AG04449 (cell line): ENCODE results near the gene PSMD9.

ENCODE experiments used
- CTCF ChIA-PET: fragments of 350-600 bp; formaldehyde crosslinking; extraction: SDS; loops from one replicate; lab custom pipeline; 2021; ENCODE audit warnings: antibody characterized with exemption; lab: Yijun Ruan, JAX
- POLR2A ChIA-PET: fragments of 400-600, 350-600 bp; formaldehyde crosslinking; extraction: SDS; loops from one replicate; lab custom pipeline; 2020; ENCODE audit warnings: antibody characterized with exemption, inconsistent platforms; lab: Yijun Ruan, JAX
- DNase-seq: peaks from one replicate; pipeline ENCODE4 v3.0.0-alpha.2; 2010; ENCODE audit warnings: low read depth, low spot score
- H3K4me3 ChIP-seq: 2 replicates; pipeline ENCODE4 v1.5.1; 2011; ENCODE audit warnings: low read depth, mild to moderate bottlenecking, control low read depth, low read length
- TF ChIP-seq, protein P1 (sequence below): IDR thresholded peaks from one replicate; pipeline ENCODE4 v1.5.1; 2011; ENCODE audit warnings: mild to moderate bottlenecking, moderate library complexity, low read length, control low read depth, inconsistent platforms; ENCODE audit not compliant: insufficient read depth; ENCODE audit errors: missing control alignments

The PSMD9 gene

DNA sequence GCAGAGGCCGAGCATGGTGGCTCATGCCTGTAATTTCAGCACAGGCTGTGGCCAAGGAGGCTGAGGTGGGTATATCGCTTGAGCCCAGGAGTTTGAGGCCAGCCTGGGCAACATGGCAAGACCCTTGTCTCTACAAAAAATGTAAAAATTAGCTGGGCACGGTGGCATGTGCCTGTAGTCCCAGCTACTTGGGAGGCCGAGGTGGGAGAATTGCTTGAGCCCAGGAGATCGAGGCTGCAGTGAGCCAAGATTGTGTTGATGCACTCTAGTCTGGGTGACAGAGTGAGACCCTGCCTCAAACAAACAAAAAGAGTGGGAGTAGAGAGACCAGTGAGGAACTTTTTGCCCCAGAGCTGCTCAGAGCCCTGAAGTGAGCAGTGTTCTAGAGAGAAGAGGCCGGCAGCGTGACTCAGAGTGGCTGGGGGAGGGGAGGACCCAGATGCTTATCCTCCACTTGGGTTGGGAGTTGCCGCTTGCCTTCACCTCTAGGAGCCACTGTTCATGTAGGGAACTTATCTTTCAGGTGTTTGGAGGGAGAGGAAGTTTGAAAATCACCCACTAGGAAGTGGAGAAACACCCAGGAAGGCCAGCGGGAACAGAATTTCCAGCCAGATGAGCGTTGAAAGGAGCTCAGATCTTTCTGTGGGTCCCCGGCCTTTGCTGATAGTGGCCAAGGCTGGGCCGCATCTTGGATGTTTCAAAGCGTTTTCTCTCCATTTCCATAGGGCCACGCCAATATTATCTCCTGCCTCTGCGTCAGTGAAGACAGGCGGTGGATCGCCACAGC is 45.1 kb downstream of the PSMD9 start:
- TF ChIP-seq, protein P1, sequence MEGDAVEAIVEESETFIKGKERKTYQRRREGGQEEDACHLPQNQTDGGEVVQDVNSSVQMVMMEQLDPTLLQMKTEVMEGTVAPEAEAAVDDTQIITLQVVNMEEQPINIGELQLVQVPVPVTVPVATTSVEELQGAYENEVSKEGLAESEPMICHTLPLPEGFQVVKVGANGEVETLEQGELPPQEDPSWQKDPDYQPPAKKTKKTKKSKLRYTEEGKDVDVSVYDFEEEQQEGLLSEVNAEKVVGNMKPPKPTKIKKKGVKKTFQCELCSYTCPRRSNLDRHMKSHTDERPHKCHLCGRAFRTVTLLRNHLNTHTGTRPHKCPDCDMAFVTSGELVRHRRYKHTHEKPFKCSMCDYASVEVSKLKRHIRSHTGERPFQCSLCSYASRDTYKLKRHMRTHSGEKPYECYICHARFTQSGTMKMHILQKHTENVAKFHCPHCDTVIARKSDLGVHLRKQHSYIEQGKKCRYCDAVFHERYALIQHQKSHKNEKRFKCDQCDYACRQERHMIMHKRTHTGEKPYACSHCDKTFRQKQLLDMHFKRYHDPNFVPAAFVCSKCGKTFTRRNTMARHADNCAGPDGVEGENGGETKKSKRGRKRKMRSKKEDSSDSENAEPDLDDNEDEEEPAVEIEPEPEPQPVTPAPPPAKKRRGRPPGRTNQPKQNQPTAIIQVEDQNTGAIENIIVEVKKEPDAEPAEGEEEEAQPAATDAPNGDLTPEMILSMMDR = no peak
- ChIA-PET POLR2A (no interaction called here), CTCF (interaction anchor here (0.6 to 1.6 kb wide), 4 partner anchors 13 to 19 kb away, joined by 3 to 7 read pairs (median 3); no protein-coding TSS in a partner anchor)
- no peak for DNase-seq
- H3K4me3 ChIP-seq = no peak overlapping the region

DNA sequence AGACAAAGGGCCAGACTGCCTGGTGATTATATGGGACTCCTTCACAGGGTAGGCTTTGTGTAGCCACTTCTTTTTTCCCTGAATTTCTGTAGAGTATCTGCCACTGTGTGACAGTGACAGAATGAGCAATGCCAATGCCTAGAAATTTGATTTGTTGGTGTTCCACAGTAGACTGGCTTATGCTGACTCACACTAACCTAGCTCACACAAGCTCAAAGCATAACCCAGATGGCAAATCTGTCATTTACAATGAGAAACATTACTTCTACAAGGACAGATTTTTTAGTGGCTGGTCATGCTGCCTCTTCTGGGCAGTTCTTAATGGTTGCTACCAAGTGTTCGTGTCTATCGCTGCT is 45.7 kb downstream of the PSMD9 start:
- TF ChIP-seq, protein P1 = no peak
- DNase-seq = no peak
- H3K4me3 ChIP-seq = no peak overlapping the region
- CTCF ChIA-PET = interaction anchor here (0.6 to 1.6 kb wide), 4 partner anchors 12 to 18 kb away, joined by 3 to 7 read pairs (median 3); no protein-coding TSS in a partner anchor
- POLR2A ChIA-PET = no interaction called here

DNA sequence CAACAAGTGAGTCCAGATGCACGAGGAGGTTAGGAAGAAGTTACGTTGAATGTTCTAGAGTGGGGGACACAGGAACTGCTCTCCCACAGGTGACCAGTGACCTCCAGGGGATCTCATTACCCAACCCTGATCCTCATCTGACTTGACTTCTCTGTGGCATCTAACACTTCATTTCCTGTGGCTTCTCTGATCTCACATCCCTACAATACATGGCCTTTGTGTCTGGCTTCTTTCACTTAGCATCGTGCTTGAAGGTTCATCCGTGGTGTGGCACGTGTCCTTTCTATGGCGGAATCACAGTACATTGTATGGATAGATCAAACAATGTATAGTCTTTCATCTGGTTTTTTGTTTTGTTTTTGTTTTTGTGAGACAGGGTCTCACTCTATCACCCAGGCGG is 49.1 kb downstream of the PSMD9 start:
- POLR2A ChIA-PET = interaction anchor here (0.6 kb wide), 2 partner anchors 13 to 129 kb away, joined by 3 read pairs; no protein-coding TSS in a partner anchor
- DNase-seq = no peak
- no peak overlapping the region for H3K4me3 ChIP-seq
- TF ChIP-seq, protein P1 = no peak
- CTCF ChIA-PET = no interaction called here

DNA sequence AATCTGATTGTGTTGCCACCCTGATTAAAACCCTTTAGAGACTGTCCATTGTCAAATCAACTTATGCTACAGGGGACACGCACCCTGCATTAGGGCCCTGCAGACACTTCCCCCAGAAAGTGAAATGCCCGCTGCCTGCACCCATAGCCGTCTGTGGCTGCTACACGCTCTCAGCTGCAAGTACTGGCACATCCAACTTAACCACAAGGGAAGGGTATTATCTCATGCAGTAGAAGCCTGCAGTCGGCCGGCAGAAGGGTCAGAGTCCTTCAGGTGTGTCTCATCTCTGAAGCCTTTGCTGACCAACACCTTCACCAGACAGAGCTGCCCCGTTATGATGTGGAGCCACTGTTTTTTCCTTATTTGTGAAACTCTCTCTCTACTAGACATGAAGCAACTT is 50.6 kb downstream of the PSMD9 start:
- ChIA-PET CTCF (interaction anchor here (0.5 to 1.0 kb wide), 3 partner anchors 16 to 91 kb away, joined by 3 read pairs; partner anchors contain the start of gene CFAP251), POLR2A (no interaction called here)
- TF ChIP-seq, protein P1 = no peak
- no peak overlapping the region for H3K4me3 ChIP-seq
- DNase-seq = no peak

DNA sequence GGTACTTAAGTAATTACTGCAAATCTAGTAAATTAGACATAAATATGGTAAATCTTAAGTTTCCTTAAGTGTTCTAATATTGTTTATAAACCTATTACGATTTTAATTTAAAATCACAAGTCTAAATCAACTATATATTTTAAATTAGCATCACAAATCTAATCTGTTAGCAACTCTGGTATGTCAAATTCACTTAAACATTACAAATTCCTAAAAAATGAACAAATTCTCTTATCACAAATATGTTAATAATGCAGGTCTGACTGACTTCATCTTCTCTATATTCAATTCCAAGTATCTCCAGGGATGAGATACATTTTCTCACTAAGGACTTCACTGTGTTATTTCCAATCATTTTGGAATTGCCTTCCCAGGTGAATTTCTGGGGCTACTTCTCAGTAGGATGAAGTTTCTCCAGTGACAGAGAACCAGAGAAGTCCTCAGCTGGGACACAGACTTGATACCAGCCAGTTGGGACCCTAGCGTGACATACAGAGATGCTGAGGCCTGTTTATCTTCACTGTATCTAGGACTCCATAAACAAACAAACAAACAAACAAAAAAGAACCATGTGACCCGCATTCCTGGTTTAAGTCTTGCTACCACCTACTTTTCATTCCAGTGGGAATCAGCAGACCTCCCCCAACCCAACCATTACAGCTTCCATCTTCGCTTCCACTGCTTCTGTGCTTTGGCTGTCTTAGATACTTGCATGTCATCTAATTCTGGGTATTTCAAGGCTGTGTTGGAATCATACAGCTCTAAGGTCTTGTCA is 51.6 kb downstream of the PSMD9 start:
- CTCF ChIA-PET = interaction anchor here (0.9 to 1.4 kb wide), 3 partner anchors 15 to 21 kb away, joined by 3 read pairs; partner anchors contain the start of gene CFAP251
- H3K4me3 ChIP-seq = no peak overlapping the region
- DNase-seq = no peak
- POLR2A ChIA-PET = no interaction called here
- TF ChIP-seq, protein P1 = no peak

DNA sequence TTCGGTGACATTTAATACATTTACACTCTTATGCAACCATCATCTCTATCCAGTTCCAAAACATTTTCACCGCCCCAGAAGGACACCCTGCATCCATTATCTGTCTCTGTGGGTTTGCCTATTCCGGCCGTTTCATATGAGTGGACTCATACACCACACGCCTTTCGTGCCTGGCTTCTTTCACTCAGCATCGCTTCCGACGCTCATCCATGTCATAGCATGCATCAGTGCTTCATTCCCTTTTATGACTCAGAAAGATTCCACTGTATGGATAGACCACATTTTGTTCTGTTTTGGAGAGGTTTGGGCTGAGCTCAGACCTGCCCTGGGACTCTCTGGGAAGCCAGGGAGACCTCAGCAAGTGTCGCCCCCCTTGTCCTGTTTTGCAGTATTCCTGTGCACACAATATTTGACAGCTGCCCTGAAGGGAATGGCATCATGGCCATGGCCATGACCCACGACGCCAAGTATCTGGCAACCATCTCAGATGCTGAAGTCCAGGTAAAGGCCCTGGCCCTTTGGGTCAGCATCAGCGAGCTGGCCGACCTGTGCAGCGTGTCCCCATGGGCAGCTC is 53.6 kb downstream of the PSMD9 start:
- no peak for DNase-seq
- H3K4me3 ChIP-seq = no peak overlapping the region
- TF ChIP-seq, protein P1 = no peak
- CTCF ChIA-PET = interaction anchor here (1.2 kb wide), 1 partner anchor 13 kb away, joined by 3 read pairs; no protein-coding TSS in a partner anchor
- POLR2A ChIA-PET = interaction anchor here (0.9 kb wide), 1 partner anchor 18 kb away, joined by 3 read pairs; no protein-coding TSS in a partner anchor
